Peyer's patch (tissue), 4 donors: ENCODE measurements around the gene TMEM87B.

Experiments
- POLR2A ChIP-seq, 2 donors: fragments of 450-650 bp; IDR thresholded peaks; one replicate each; pipeline ENCODE4 v1.5.1; 2017; ENCODE audit warnings: antibody characterized with exemption in 2 of 2, mild to moderate bottlenecking in 2 of 2, moderate library complexity in 2 of 2
- TF ChIP-seq, protein P1 (sequence below), 6 experiments: fragments of 450-650 bp in 4 of 6; fragments of 200-600 bp in 2 of 6; sonication (generic) in 1 of 6; IDR thresholded peaks; one replicate each; pipeline ENCODE4 v1.5.1; 2017 to 2019; ENCODE audit warnings: antibody characterized with exemption in 6 of 6, mild to moderate bottlenecking in 3 of 6, moderate library complexity in 1 of 6

GRCh38 chr2:112144966-112145365 lies 89.9 kb downstream of the TMEM87B start:
- no peak for TF ChIP-seq POLR2A (IDR thresholded peaks at IDR 0.05)
- TF ChIP-seq, protein P1, sequence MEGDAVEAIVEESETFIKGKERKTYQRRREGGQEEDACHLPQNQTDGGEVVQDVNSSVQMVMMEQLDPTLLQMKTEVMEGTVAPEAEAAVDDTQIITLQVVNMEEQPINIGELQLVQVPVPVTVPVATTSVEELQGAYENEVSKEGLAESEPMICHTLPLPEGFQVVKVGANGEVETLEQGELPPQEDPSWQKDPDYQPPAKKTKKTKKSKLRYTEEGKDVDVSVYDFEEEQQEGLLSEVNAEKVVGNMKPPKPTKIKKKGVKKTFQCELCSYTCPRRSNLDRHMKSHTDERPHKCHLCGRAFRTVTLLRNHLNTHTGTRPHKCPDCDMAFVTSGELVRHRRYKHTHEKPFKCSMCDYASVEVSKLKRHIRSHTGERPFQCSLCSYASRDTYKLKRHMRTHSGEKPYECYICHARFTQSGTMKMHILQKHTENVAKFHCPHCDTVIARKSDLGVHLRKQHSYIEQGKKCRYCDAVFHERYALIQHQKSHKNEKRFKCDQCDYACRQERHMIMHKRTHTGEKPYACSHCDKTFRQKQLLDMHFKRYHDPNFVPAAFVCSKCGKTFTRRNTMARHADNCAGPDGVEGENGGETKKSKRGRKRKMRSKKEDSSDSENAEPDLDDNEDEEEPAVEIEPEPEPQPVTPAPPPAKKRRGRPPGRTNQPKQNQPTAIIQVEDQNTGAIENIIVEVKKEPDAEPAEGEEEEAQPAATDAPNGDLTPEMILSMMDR (IDR thresholded peaks at IDR 0.05), result no peak
